Progenitor cell of endocrine pancreas (in vitro differentiated cells): ENCODE results near the gene DTHD1. TPM values are rescaled to one million over a fixed set of nuclear protein-coding genes. Genes with fewer than 3 reads are reported as not detected.

Experiments
- DNase-seq: peaks from one replicate; pipeline ENCODE4 v3.0.0; 2021; ENCODE audit warnings: low spot score; ENCODE audit not compliant: unreplicated experiment
- H3K27ac Mint-ChIP-seq: 2 replicates; pipeline ENCODE4 v1.8.0; 2021; ENCODE audit warnings: mild to moderate bottlenecking, moderate library complexity, mixed read lengths
- H3K27me3 Mint-ChIP-seq: 2 replicates; pipeline ENCODE4 v1.8.0; 2021; ENCODE audit warnings: mixed read lengths
- H3K36me3 Mint-ChIP-seq: 2 replicates; pipeline ENCODE4 v1.8.0; 2022; ENCODE audit warnings: mixed read lengths; ENCODE audit not compliant: insufficient read depth
- H3K4me1 Mint-ChIP-seq: 2 replicates; pipeline ENCODE4 v1.8.0; 2021; ENCODE audit warnings: low read depth, mixed read lengths
- H3K4me3 Mint-ChIP-seq: 2 replicates; pipeline ENCODE4 v1.8.0; 2021; ENCODE audit warnings: low read depth, mild to moderate bottlenecking, moderate library complexity, mixed read lengths
- H3K9me3 Mint-ChIP-seq: 2 replicates; pipeline ENCODE4 v1.8.0; 2021; ENCODE audit warnings: low read depth, mixed read lengths
- total RNA-seq: library from RNA; stranded (reverse); gene quantifications from 2 replicates; pipeline ENCODE4 v1.2.1, GENCODE V29; 2021
- TF ChIP-seq, protein P1 (sequence below): fragments of 200-600 bp; sonication (generic); IDR thresholded peaks from one replicate; pipeline ENCODE4 v1.5.0; 2021; ENCODE audit warnings: antibody characterized with exemption, mild to moderate bottlenecking; ENCODE audit not compliant: unreplicated experiment

The DTHD1 gene
- total RNA-seq, 1 donor from 2014 or later, result 0.12 TPM

DNA sequence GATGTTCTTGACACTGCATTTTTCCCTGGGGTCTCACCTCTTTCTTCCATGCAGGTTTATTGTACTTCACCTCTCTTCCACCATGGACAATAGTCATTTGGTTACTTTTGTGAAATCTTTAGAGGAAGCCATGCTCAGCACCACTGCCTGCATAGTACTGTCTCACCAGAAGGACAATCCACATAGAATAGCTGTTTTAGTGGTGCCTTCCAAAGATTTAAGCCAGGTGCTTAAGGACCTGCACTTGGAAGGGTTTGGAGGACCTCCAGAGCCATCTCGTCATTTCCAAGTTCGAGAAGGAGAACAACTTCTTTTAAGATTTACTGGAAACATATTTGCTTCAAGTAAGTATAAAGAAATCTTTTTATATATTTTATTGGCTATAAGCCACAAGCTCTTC, 26.7 kb downstream of the DTHD1 start:
- no peaks in the 10 kb centered on the region for H3K27me3 Mint-ChIP-seq
- no peaks in the 10 kb centered on the region for H3K36me3 Mint-ChIP-seq
- no peak overlapping the region for H3K27ac Mint-ChIP-seq
- H3K4me3 Mint-ChIP-seq, result no peak overlapping the region
- no peaks in the 10 kb centered on the region for H3K9me3 Mint-ChIP-seq
- TF ChIP-seq, protein P1, sequence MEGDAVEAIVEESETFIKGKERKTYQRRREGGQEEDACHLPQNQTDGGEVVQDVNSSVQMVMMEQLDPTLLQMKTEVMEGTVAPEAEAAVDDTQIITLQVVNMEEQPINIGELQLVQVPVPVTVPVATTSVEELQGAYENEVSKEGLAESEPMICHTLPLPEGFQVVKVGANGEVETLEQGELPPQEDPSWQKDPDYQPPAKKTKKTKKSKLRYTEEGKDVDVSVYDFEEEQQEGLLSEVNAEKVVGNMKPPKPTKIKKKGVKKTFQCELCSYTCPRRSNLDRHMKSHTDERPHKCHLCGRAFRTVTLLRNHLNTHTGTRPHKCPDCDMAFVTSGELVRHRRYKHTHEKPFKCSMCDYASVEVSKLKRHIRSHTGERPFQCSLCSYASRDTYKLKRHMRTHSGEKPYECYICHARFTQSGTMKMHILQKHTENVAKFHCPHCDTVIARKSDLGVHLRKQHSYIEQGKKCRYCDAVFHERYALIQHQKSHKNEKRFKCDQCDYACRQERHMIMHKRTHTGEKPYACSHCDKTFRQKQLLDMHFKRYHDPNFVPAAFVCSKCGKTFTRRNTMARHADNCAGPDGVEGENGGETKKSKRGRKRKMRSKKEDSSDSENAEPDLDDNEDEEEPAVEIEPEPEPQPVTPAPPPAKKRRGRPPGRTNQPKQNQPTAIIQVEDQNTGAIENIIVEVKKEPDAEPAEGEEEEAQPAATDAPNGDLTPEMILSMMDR, result no peak
- DNase-seq, result no peak
- H3K4me1 Mint-ChIP-seq, result no peaks in the 10 kb centered on the region

DNA sequence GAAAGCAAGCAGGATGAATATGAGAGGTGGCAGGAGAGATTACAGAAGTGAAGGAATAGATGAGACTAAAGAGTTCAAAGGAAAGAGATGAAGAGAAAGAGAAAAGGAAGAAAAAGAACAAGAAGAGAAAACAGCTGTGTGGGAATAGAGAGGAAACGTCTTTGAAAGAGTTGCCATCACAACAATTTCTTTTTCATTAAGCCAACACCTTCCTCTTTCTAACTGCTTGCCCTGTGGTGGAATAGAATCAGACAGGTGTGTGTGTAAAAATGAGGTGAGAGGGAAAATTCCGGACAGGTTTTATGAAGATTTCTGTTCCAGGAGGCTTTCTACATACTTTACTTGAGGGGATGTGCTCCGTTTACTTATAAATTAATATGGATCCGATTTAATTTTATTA, 28.8 kb downstream of the DTHD1 start:
- no peak overlapping the region for H3K4me3 Mint-ChIP-seq
- H3K27ac Mint-ChIP-seq, result no peak overlapping the region
- no peaks in the 10 kb centered on the region for H3K9me3 Mint-ChIP-seq
- TF ChIP-seq, protein P1, result no peak
- H3K27me3 Mint-ChIP-seq, result no peaks in the 10 kb centered on the region
- no peaks in the 10 kb centered on the region for H3K36me3 Mint-ChIP-seq
- no peaks in the 10 kb centered on the region for H3K4me1 Mint-ChIP-seq
- no peak for DNase-seq

DNA sequence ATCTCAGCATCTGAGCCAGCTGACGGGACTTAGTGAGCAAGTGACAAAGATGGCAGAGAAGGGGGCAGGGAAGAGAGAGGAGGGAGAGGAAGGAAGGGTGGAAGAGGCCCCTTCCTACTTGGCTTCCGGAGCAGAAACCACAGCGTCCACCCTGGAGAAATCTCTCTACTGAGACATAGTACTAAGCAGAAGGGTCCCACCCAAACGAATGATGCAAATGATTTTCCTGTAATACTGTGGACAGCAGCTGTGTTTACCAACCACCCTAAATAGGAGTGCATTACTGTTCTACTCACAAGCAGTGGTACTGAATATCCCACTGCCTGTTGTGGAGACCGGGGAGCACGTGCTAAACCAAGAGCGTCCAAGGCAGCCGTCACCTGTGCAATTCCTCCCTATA, 29.4 kb downstream of the DTHD1 start:
- no peak overlapping the region for H3K27ac Mint-ChIP-seq
- no peaks in the 10 kb centered on the region for H3K4me1 Mint-ChIP-seq
- H3K27me3 Mint-ChIP-seq, result no peaks in the 10 kb centered on the region
- TF ChIP-seq, protein P1, result no peak
- DNase-seq, result no peak
- H3K4me3 Mint-ChIP-seq, result no peak overlapping the region
- H3K9me3 Mint-ChIP-seq, result no peaks in the 10 kb centered on the region
- no peaks in the 10 kb centered on the region for H3K36me3 Mint-ChIP-seq

DNA sequence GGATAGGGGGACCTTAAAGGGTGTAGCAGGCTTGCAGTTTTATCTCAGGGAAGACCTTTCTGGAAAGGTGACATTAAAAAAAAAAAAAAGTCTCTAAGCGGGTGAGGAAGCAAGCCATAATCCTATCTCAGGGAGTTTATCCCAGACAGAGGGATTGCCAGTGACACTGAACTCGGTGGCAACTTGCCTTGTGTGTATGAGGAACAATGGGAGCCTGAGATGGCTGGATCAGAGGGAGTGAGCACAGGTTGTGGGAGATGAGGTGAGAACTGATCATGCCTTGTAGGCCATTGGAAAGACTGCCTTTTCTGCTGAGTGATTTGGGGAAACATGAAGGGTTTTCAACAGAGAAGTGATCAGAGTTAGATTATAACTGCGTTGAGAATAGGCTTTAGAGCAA, 31.1 kb downstream of the DTHD1 start:
- Mint-ChIP-seq H3K4me1 (no peaks in the 10 kb centered on the region), H3K9me3 (no peaks in the 10 kb centered on the region), H3K27ac (no peak overlapping the region), H3K36me3 (no peaks in the 10 kb centered on the region), H3K4me3 (no peak overlapping the region), H3K27me3 (no peaks in the 10 kb centered on the region)
- TF ChIP-seq, protein P1, result no peak
- DNase-seq, result no peak

DNA sequence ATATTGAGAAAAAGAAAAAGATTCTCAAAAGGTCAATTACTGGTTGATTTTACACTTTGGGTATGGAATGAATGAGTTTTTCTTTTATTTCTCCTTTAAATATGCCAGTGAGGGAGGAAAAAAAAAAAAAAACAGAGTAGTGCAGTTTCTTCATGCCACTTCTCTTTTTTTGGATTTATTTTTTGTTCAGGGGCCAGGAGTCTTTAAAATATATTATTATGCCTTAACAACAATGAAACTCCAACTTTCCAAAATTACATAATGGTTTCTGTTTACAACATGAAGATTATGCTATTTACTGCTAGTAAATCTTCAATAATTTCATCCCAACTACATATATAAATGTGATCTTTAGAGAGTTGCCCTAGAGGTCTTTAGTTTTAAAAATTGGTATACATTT, 31.9 kb downstream of the DTHD1 start:
- Mint-ChIP-seq H3K36me3 (no peaks in the 10 kb centered on the region), H3K4me3 (no peak overlapping the region), H3K27me3 (no peaks in the 10 kb centered on the region), H3K27ac (no peak overlapping the region), H3K4me1 (no peaks in the 10 kb centered on the region), H3K9me3 (no peaks in the 10 kb centered on the region)
- DNase-seq, result no peak
- TF ChIP-seq, protein P1, result no peak
